OCI-LY7 (cell line): ENCODE data around the gene DCAF7. TPM values are rescaled to one million over a fixed set of nuclear protein-coding genes. Genes with fewer than 3 reads are reported as not detected.

Experiments used
- Bru-seq: library from RNA; stranded (reverse); fragments of 400-500 nt; gene quantifications from one replicate; lab custom pipeline; 2021; lab: Mats Ljungman, UMichigan
- BruChase-seq, 2 experiments: library from RNA; stranded (reverse); fragments of 400-500 nt; gene quantifications; one replicate each; lab custom pipeline; 2021; lab: Mats Ljungman, UMichigan
- BruUV-seq: library from RNA; stranded (reverse); fragments of 400-500 nt; replicated peaks from 2 replicates; lab custom pipeline; 2021; lab: Mats Ljungman, UMichigan
- CTCF ChIA-PET: fragments of 300-600 bp; sonication (Branson Sonifier 250); formaldehyde crosslinking; loops from one replicate; lab custom pipeline; 2022; ENCODE audit warnings: antibody characterized with exemption; ENCODE audit not compliant: unreplicated experiment; lab: Charles Lee
- POLR2A ChIA-PET: fragments of 300-600 bp; sonication (Branson Sonifier 250); formaldehyde crosslinking; loops from one replicate; lab custom pipeline; 2022; ENCODE audit warnings: antibody characterized with exemption; lab: Charles Lee
- DNase-seq: peaks from one replicate; pipeline ENCODE4 v3.0.0-alpha.2; 2015; ENCODE audit warnings: low spot score
- H2AFZ ChIP-seq: fragments of 200-600 bp; sonication (generic), shearing (Covaris generic); 2 replicates; pipeline ENCODE4 v1.6.1; 2014; ENCODE audit warnings: mild to moderate bottlenecking, antibody characterized with exemption, low read length, moderate library complexity
- H3K27ac ChIP-seq: fragments of 200-600 bp; sonication (generic); 2 replicates; pipeline ENCODE4 v1.5.1; 2014; ENCODE audit warnings: mixed run types, low read depth, mild to moderate bottlenecking, moderate library complexity, low read length, inconsistent platforms; ENCODE audit not compliant: poor library complexity, severe bottlenecking
- H3K36me3 ChIP-seq: fragments of 200-600 bp; sonication (generic); 2 replicates; pipeline ENCODE4 v1.6.1; 2014; ENCODE audit warnings: mild to moderate bottlenecking, antibody characterized with exemption, low read length, moderate library complexity, mixed read lengths; ENCODE audit not compliant: insufficient read depth
- H3K4me1 ChIP-seq: fragments of 200-600 bp; sonication (generic); 2 replicates; pipeline ENCODE4 v1.5.1; 2014; ENCODE audit warnings: mild to moderate bottlenecking, low read length; ENCODE audit not compliant: insufficient read depth, poor library complexity, severe bottlenecking
- H3K4me2 ChIP-seq: fragments of 200-600 bp; sonication (generic); 2 replicates; pipeline ENCODE4 v1.6.1; 2014; ENCODE audit warnings: mild to moderate bottlenecking, low read length
- H3K4me3 ChIP-seq: fragments of 200-600 bp; sonication (generic); 2 replicates; pipeline ENCODE4 v1.5.1; 2014; ENCODE audit warnings: mild to moderate bottlenecking, low read depth, low read length; ENCODE audit not compliant: poor library complexity, severe bottlenecking
- H3K79me2 ChIP-seq: fragments of 200-600 bp; sonication (generic); 2 replicates; pipeline ENCODE4 v1.6.1; 2016; ENCODE audit warnings: low read depth, mild to moderate bottlenecking, low read length, moderate library complexity, mixed read lengths; ENCODE audit not compliant: insufficient read depth
- H3K9me2 ChIP-seq: fragments of 200-600 bp; sonication (generic); 2 replicates; pipeline ENCODE4 v1.6.1; 2016; ENCODE audit warnings: mild to moderate bottlenecking, low read length, mixed read lengths; ENCODE audit not compliant: insufficient read depth
- H3K9me3 ChIP-seq: fragments of 200-600 bp; sonication (generic); 2 replicates; pipeline ENCODE4 v1.6.1; 2014; ENCODE audit warnings: mild to moderate bottlenecking, mixed run types, low read length, mixed read lengths
- H4K20me1 ChIP-seq: fragments of 200-600 bp; sonication (generic); 2 replicates; pipeline ENCODE4 v1.6.1; 2014; ENCODE audit warnings: mild to moderate bottlenecking, antibody characterized with exemption, low read length, moderate library complexity, mixed read lengths; ENCODE audit not compliant: insufficient read depth
- CTCF ChIP-seq: fragments of 200-600 bp; sonication (generic); conservative IDR thresholded peaks from 2 replicates; pipeline ENCODE4 v1.5.1; 2014; ENCODE audit warnings: mild to moderate bottlenecking, antibody characterized with exemption, low read length, moderate library complexity, mixed read lengths
- EZH2phosphoT487 ChIP-seq: fragments of 200-600 bp; sonication (generic); IDR thresholded peaks from 2 replicates; pipeline ENCODE4 v1.6.1; 2018; ENCODE audit warnings: low read depth, borderline replicate concordance, mild to moderate bottlenecking, mixed run types, antibody characterized with exemption, low read length, moderate library complexity, mixed read lengths
- intact Hi-C: fragments of 100-400 bp; cut with micrococcal nuclease; formaldehyde crosslinking; loops from one replicate; pipeline ENCODE4 v1.10.0; 2022; ENCODE audit not compliant: unreplicated experiment
- long read RNA-seq: library from polyadenylated mRNA; stranded (forward); transcript quantifications from one replicate; pipeline ENCODE4 v2.0.0, GENCODE V29; 2022
- total RNA-seq, 2 experiments: library from RNA; depleted of rRNA in 1 of 2; stranded (reverse); fragments of >200 nt in 1 of 2; shearing (Covaris generic) in 1 of 2; gene quantifications; 2 replicates each; pipeline ENCODE4 v1.2.3, GENCODE V29; 2014 to 2022

The DCAF7 gene
- total RNA-seq (2014; rRNA removed; shearing (Covaris generic)) (35.4 and 46.4 TPM in 2 replicates), total RNA-seq (2022) (121 and 133 TPM in 2 replicates), Bru-seq, nascent RNA (percentile 85 among the genes with signal in this experiment), BruChase-seq, experiment 1, labeled RNA remaining after a 6-hour chase (percentile 92 among the genes with signal in this experiment), BruChase-seq, experiment 2, labeled RNA remaining after a 2-hour chase (percentile 93 among the genes with signal in this experiment)
- long read RNA-seq, full-length matches to known transcripts = 68 of 194 reads
- long read RNA-seq, partial matches to known transcripts = 17 of 194 reads
- long read RNA-seq, other reads (novel, unspliced or antisense) = 109 of 194 reads

GRCh38 chr17:63549946-63550816, at the start of gene DCAF7:
Gene DCAF7 (plus strand): TSS chr17:63550477. CDS start chr17:63550678, 201 bp downstream.
- BruUV-seq = no TSS peak
- Histone ChIP-seq H4K20me1 (peaks cover 15% of the 10 kb centered on the region), H3K4me1 (peaks cover 16% of the 10 kb centered on the region)

GRCh38 chr17:63500543-63501390, 49.5 kb upstream of the DCAF7 start:
- TF ChIP-seq CTCF (no peak), EZH2phosphoT487 (no peak)
- H3K9me3 ChIP-seq = 0 out of 2 replicates have a peak, but pooled peaks cover 6% of the 10 kb centered on the region
- no peaks in the 10 kb centered on the region for H3K9me2 ChIP-seq
- intact Hi-C loops = no loop called here
- H3K79me2 ChIP-seq = no peaks in the 10 kb centered on the region
- H3K4me2 ChIP-seq = no peak overlapping the region
- ChIA-PET POLR2A (no interaction called here), CTCF (no interaction called here)
- H3K4me3 ChIP-seq = no peak overlapping the region
- no peak overlapping the region for H3K27ac ChIP-seq
- no peak overlapping the region for H2AFZ ChIP-seq
- no TSS peak for BruUV-seq
- no peaks in the 10 kb centered on the region for H3K4me1 ChIP-seq
- H3K36me3 ChIP-seq = no peaks in the 10 kb centered on the region
- DNase-seq = no peak
- H4K20me1 ChIP-seq = no peaks in the 10 kb centered on the region

More at GRCh38 chr17:63549946-63550816, at the start of gene DCAF7:
- Histone ChIP-seq H3K9me2 (no peaks in the 10 kb centered on the region), H3K9me3 (no peaks in the 10 kb centered on the region), H3K36me3 (peaks cover 31% of the 10 kb centered on the region), H3K79me2 (peaks cover 63% of the 10 kb centered on the region), H3K4me2 (peak within 1 kb of the TSS; percentile 89), H3K4me3 (peak within 1 kb of the TSS; percentile 94), H3K27ac (peak within 1 kb of the TSS; percentile 89), H2AFZ (peak within 1 kb of the TSS; percentile 77)
- TF ChIP-seq CTCF (no peak), EZH2phosphoT487 (no peak)
- ChIA-PET CTCF (no interaction called here), POLR2A (interaction anchor here (0.7 to 1.1 kb wide), 3 partner anchors 52 to 86 kb away, joined by 3 read pairs; no protein-coding TSS in a partner anchor)
- peak; percentile 100 for DNase-seq
- intact Hi-C loops = loop anchor here (1.0 to 10.0 kb wide), 5 partner anchors 49 to 225 kb away; partner anchors contain the start of genes ACE, CCDC47, DDX42 and MAP3K3
